K562 (cell line): Measurements from ENCODE around the gene DPY19L1. TPM values are rescaled to one million over a fixed set of nuclear protein-coding genes. Genes with fewer than 3 reads are reported as not detected.

Source experiments
- ATAC-seq: fragments of 200-7000 bp; cut with Tn5 transposase; 3 replicates; pipeline ENCODE4 v1.9.1; 2020; ENCODE audit warnings: moderate library complexity
- BruUV-seq: library from RNA; stranded (reverse); fragments of 400-500 nt; replicated peaks from 2 replicates; lab custom pipeline; 2021; lab: Mats Ljungman, UMichigan
- CTCF ChIA-PET: fragments of 300-600 bp; formaldehyde crosslinking; extraction: SDS; loops from one replicate; lab custom pipeline; 2021; ENCODE audit warnings: low intra/inter-chr PET ratio; lab: Yijun Ruan, JAX
- POLR2A ChIA-PET: fragments of 300-600, 350-650 bp; sonication (Branson Sonifier 250); formaldehyde crosslinking; extraction: SDS; loops from one replicate; lab custom pipeline; 2021; ENCODE audit warnings: antibody characterized with exemption, inconsistent platforms; lab: Yijun Ruan, JAX
- DNase-seq, 4 experiments: peaks; one replicate each; pipeline versions ENCODE4 v3.0.0 to v3.0.0-alpha.2; 2011 to 2018; ENCODE audit warnings: low spot score in 3 of 4, mixed read lengths in 3 of 4; ENCODE audit errors: extremely low read depth in 1 of 4
- FAIRE-seq: peaks from 2 replicates; lab custom pipeline; 2011; peaks lifted over from hg19 to GRCh38; lab: Jason Lieb, UNC
- H2AFZ ChIP-seq: 2 replicates; pipeline ENCODE4 v1.6.0; 2011; ENCODE audit warnings: low read depth, low read length, control low read depth, inconsistent platforms
- H3K27ac ChIP-seq: fragments of 200-600 bp; 3 replicates; pipeline ENCODE4 v1.8.0; 2011; ENCODE audit warnings: low read depth, mild to moderate bottlenecking, control low read depth, inconsistent platforms, low read length, moderate library complexity, mixed read lengths; ENCODE audit errors: extremely low read depth
- H3K27me3 ChIP-seq, 2 experiments: fragments of 300-600 bp in 1 of 2; 2 replicates in 1 of 2; 3 replicates in 1 of 2; pipeline versions ENCODE4 v1.6.0 to v1.8.0; 2011; ENCODE audit warnings: inconsistent platforms in 2 of 2, low read length in 2 of 2, mild to moderate bottlenecking in 1 of 2, mixed read lengths in 1 of 2, moderate library complexity in 1 of 2; ENCODE audit not compliant: control insufficient read depth in 2 of 2, insufficient read depth in 2 of 2
- H3K36me3 ChIP-seq: fragments of 300-600 bp; 3 replicates; pipeline ENCODE4 v1.8.0; 2011; ENCODE audit warnings: mild to moderate bottlenecking, low read length, inconsistent platforms; ENCODE audit not compliant: control insufficient read depth, insufficient read depth
- H3K4me1 ChIP-seq, 2 experiments: fragments of 200-600 bp in 1 of 2; replicated peaks in 1 of 2; 2 replicates in 1 of 2; 3 replicates in 1 of 2; pipeline versions ENCODE4 v1.5.1 to v1.8.0; 2011; ENCODE audit warnings: inconsistent platforms in 2 of 2, low read length in 2 of 2, mild to moderate bottlenecking in 1 of 2, mixed read lengths in 1 of 2, moderate library complexity in 1 of 2; ENCODE audit not compliant: control insufficient read depth in 2 of 2, insufficient read depth in 2 of 2
- H3K4me2 ChIP-seq: 2 replicates; pipeline ENCODE4 v1.6.1; 2011; ENCODE audit warnings: low read length, control low read depth, inconsistent platforms, mixed read lengths; ENCODE audit not compliant: insufficient read depth
- H3K4me3 ChIP-seq: fragments of 200-600 bp; sonication (generic), shearing (Covaris generic); 2 replicates; pipeline ENCODE4 v1.5.1; 2016; ENCODE audit warnings: control low read depth, inconsistent platforms
- H3K79me2 ChIP-seq: fragments of 200-600 bp; 3 replicates; pipeline ENCODE4 v1.8.0; 2011; ENCODE audit warnings: low read length, inconsistent platforms; ENCODE audit not compliant: control insufficient read depth, insufficient read depth
- H3K9ac ChIP-seq, 2 experiments: 2 replicates each; pipeline versions ENCODE4 v1.6.0 to v1.6.1; 2011; ENCODE audit warnings: low read depth in 2 of 2, low read length in 2 of 2, control low read depth in 1 of 2, inconsistent platforms in 1 of 2, mild to moderate bottlenecking in 1 of 2, mixed read lengths in 1 of 2; ENCODE audit not compliant: insufficient read depth in 1 of 2
- H3K9me1 ChIP-seq: one replicate; pipeline ENCODE4 v1.6.0; 2011; ENCODE audit warnings: inconsistent platforms, mild to moderate bottlenecking, low read length, moderate library complexity; ENCODE audit not compliant: control insufficient read depth, insufficient read depth
- H3K9me3 ChIP-seq: replicated peaks from 2 replicates; pipeline ENCODE4 v1.5.1; 2011; ENCODE audit warnings: low read depth, low read length, inconsistent platforms; ENCODE audit not compliant: control insufficient read depth, insufficient read depth
- H4K20me1 ChIP-seq: replicated peaks from 2 replicates; pipeline ENCODE4 v1.6.1; 2011; ENCODE audit warnings: low read length, inconsistent platforms, mixed read lengths; ENCODE audit not compliant: control insufficient read depth, insufficient read depth
- ZBTB1 ChIP-seq: sonication (generic); formaldehyde crosslinking; IDR thresholded peaks from 2 replicates; pipeline ENCODE4 v1.8.1; 2023; ENCODE audit warnings: missing genetic modification reagents, low read depth, mild to moderate bottlenecking, borderline replicate concordance
- ZFP36 ChIP-seq: fragments of 150-350 bp; IDR thresholded peaks from 2 replicates; pipeline ENCODE4 v1.6.1; 2018; ENCODE audit warnings: low read length, low read depth; ENCODE audit not compliant: partially characterized antibody
- in situ Hi-C: fragments of 300-500 bp; cut with MboI; formaldehyde crosslinking; loops from 4 replicates; pipeline ENCODE4 v1.15.0; 2018; ENCODE audit warnings: inconsistent platforms, mixed read lengths
- intact Hi-C: fragments of 100-400 bp; cut with micrococcal nuclease; formaldehyde crosslinking; loops from 2 replicates; pipeline ENCODE4 v1.14.2; 2022
- polyA plus RNA-seq, 8 experiments: library from polyadenylated mRNA; depleted of rRNA in 4 of 8; stranded (reverse) in 5 of 8; unstranded in 3 of 8; fragments of >200 nt; fragmentation: Nextera tagmentation in 2 of 8; fragmentation: Illumina TruSeq in 1 of 8; extraction: Ambion mirVana in 2 of 8; extraction: Trizol in 1 of 8; gene quantifications; 2 replicates each; pipeline versions ENCODE4 v1.2.1 to v1.2.3, GENCODE V29; 2011 to 2014; ENCODE audit warnings: inconsistent platforms in 1 of 8, missing spikeins in 1 of 8
- total RNA-seq, 7 experiments: library from RNA; depleted of rRNA in 6 of 7; stranded (reverse); fragments of >200 nt in 6 of 7; fragmentation: Illumina TruSeq in 2 of 7; extraction: Trizol in 2 of 7; gene quantifications; 2 replicates each; pipeline versions ENCODE4 v1.2.1 to v1.2.3, GENCODE V29; 2011 to 2021; ENCODE audit warnings: low replicate concordance in 1 of 7
- TF ChIP-seq, protein P1 (sequence below): fragments of 150-350 bp; IDR thresholded peaks from 2 replicates; pipeline ENCODE4 v1.6.1; 2014; ENCODE audit warnings: low read depth, mild to moderate bottlenecking, low read length, borderline replicate concordance

The DPY19L1 gene
- total and polyA plus RNA-seq, 9 of the 15 experiments (the other 6 are each of a cell fraction or from before 2014, with no cell fraction given) = 4.0 to 34.3 (median 22.1) TPM

DNA sequence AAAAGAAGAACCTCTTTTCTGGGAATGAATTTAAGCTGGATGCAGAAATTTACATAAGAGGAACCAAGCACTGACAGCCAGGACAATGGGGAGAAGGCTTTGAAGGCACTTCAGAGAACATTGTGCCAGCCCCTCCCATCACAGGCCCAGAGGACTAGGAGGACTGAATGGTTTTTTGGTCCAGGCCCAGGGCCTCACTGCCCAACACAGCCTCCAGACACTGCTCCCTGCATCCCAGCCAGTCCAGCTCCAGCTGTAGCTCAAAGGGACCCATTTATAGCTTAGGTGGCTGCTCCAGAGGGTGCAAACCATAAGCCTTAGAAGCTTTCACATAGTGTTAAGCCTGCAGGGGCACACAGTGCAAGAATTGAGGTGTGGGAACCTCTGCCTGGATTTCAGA lies 142.1 kb downstream of the DPY19L1 start:
- no peak for FAIRE-seq
- CTCF ChIA-PET = no interaction called here
- BruUV-seq = no TSS peak

More for the DNA sequence above, 142.1 kb downstream of the DPY19L1 start:
- H3K4me2 ChIP-seq = no peak overlapping the region
- TF ChIP-seq ZFP36 (peak; percentile 81), ZBTB1 (no peak)
- TF ChIP-seq, protein P1, sequence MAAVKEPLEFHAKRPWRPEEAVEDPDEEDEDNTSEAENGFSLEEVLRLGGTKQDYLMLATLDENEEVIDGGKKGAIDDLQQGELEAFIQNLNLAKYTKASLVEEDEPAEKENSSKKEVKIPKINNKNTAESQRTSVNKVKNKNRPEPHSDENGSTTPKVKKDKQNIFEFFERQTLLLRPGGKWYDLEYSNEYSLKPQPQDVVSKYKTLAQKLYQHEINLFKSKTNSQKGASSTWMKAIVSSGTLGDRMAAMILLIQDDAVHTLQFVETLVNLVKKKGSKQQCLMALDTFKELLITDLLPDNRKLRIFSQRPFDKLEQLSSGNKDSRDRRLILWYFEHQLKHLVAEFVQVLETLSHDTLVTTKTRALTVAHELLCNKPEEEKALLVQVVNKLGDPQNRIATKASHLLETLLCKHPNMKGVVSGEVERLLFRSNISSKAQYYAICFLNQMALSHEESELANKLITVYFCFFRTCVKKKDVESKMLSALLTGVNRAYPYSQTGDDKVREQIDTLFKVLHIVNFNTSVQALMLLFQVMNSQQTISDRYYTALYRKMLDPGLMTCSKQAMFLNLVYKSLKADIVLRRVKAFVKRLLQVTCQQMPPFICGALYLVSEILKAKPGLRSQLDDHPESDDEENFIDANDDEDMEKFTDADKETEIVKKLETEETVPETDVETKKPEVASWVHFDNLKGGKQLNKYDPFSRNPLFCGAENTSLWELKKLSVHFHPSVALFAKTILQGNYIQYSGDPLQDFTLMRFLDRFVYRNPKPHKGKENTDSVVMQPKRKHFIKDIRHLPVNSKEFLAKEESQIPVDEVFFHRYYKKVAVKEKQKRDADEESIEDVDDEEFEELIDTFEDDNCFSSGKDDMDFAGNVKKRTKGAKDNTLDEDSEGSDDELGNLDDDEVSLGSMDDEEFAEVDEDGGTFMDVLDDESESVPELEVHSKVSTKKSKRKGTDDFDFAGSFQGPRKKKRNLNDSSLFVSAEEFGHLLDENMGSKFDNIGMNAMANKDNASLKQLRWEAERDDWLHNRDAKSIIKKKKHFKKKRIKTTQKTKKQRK = peak; percentile 24; the same call in 1 of the 2 replicates
- no peak overlapping the region for H2AFZ ChIP-seq
- no peak overlapping the region for H3K4me3 ChIP-seq
- intact Hi-C loops (no loop called here), in situ Hi-C loops (no loop called here)
- no peak overlapping the region for H3K9ac ChIP-seq
- POLR2A ChIA-PET = no interaction called here
- ATAC-seq = no peak
- no peaks in the 10 kb centered on the region for H3K27me3 ChIP-seq
- no peak for DNase-seq
- H4K20me1 ChIP-seq = no peaks in the 10 kb centered on the region
- no peaks in the 10 kb centered on the region for H3K4me1 ChIP-seq
- H3K36me3 ChIP-seq = no peaks in the 10 kb centered on the region
- no peaks in the 10 kb centered on the region for H3K9me3 ChIP-seq
- no peaks in the 10 kb centered on the region for H3K9me1 ChIP-seq
- H3K27ac ChIP-seq = no peak overlapping the region
- H3K79me2 ChIP-seq = no peaks in the 10 kb centered on the region
